ENCODE measurements around the gene TNFRSF4. TPM values are rescaled to one million over a fixed set of nuclear protein-coding genes. Genes with fewer than 3 reads are reported as not detected.
"Not testable (repeated sequence)": the region's sequence is repeated elsewhere in the genome, so short reads cannot be mapped to it uniquely, and the experiment has no call there.

Gene TNFRSF4
- total RNA-seq, 6 donors from 2014 or later = 0.46 to 15.4 (median 2.4) TPM

GRCh38 chr1:1179346-1179982 lies 34.5 kb downstream of the TNFRSF4 start:
- Histone ChIP-seq H3K27ac (no peak overlapping the region), H3K4me1 (peaks cover 0 to 17% (median 5%) of the 10 kb centered on the region in 4 donors), H3K4me3 (no peak overlapping the region), H3K27me3 (no peaks in the 10 kb centered on the region), H3K36me3 (no peaks in the 10 kb centered on the region), H3K9me3 (no peaks in the 10 kb centered on the region)
- ATAC-seq (ENCODE audit: low FRiP score in 2 of 2) (no peak), DNase-seq (peak in 1 of 2 donors; percentile 79)
- WGBS, 2 donors = 89 to 90% methylated on average over 4 to 25 of the region's 25 CpGs
- TF ChIP-seq POLR2AphosphoS5 (IDR thresholded peaks at IDR 0.05) (no peak), CTCF (IDR thresholded peaks at IDR 0.05) (no peak), EP300 (IDR thresholded peaks at IDR 0.05) (no peak), POLR2A (IDR thresholded peaks at IDR 0.05) (no peak)

DNA sequence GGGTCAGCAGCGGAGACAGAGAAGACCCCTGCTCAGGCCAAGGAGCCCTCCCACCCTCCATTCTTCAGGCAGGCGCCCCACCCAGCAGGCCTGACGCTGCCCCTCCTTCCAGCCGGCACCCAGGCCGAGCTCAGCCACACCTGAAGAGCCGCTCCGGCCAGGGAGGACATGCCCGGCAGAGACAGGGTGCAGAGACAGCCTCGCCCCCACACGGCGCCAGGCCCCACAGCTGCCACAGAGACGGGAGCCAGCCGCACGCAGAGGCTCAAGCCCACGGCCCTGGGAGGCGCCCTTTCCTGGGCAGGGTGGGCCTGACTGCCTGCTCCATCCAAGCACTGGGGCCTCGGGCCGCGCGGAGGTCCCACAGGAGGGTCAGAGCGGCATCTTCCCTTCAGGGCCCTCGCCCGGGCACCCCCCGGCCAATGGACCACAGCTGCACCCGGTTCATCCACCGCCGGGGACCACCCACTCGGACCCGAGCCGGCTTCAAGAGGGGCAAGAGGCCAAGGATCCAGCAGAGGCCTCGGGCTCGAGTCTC lies 35.1 kb downstream of the TNFRSF4 start:
- Histone ChIP-seq H3K4me3 (no peak overlapping the region), H3K4me1 (peaks cover 0 to 19% (median 5%) of the 10 kb centered on the region in 4 donors), H3K27me3 (peaks cover 0 to under 1% (median 0%) of the 10 kb centered on the region in 4 donors), H3K27ac (no peak overlapping the region), H3K9me3 (no peaks in the 10 kb centered on the region), H3K36me3 (no peaks in the 10 kb centered on the region)
- 93 to 100% methylated on average over 5 to 24 of the region's 32 CpGs for WGBS, 2 donors
- ATAC-seq (ENCODE audit: low FRiP score in 2 of 2) (no peak), DNase-seq (peak in 1 of 2 donors; percentile 84)
- TF ChIP-seq CTCF (IDR thresholded peaks at IDR 0.05) (no peak), POLR2A (IDR thresholded peaks at IDR 0.05) (no peak), EP300 (IDR thresholded peaks at IDR 0.05) (no peak), POLR2AphosphoS5 (IDR thresholded peaks at IDR 0.05) (no peak)

- Histone ChIP-seq H3K4me1 (peaks cover 0 to 15% (median 7%) of the 10 kb centered on the region in 4 donors), H3K27ac (no peak overlapping the region), H3K9me3 (no peaks in the 10 kb centered on the region), H3K4me3 (no peak overlapping the region), H3K36me3 (no peaks in the 10 kb centered on the region), H3K27me3 (peaks cover 0 to 3% (median 0%) of the 10 kb centered on the region in 4 donors)
- DNase-seq (peak in 1 of 2 donors; percentile 42), ATAC-seq (ENCODE audit: low FRiP score in 2 of 2) (no peak)
- 86 to 89% methylated on average over 12 to 21 of the region's 21 CpGs for WGBS, 2 donors
- no peak for TF ChIP-seq EP300 (IDR thresholded peaks at IDR 0.05)
- no peak for TF ChIP-seq CTCF (IDR thresholded peaks at IDR 0.05)
- no peak for TF ChIP-seq POLR2A (IDR thresholded peaks at IDR 0.05)
- no peak for TF ChIP-seq POLR2AphosphoS5 (IDR thresholded peaks at IDR 0.05)
Measured at GRCh38 chr1:1177452-1178206, 36.3 kb downstream of the TNFRSF4 start.

DNA sequence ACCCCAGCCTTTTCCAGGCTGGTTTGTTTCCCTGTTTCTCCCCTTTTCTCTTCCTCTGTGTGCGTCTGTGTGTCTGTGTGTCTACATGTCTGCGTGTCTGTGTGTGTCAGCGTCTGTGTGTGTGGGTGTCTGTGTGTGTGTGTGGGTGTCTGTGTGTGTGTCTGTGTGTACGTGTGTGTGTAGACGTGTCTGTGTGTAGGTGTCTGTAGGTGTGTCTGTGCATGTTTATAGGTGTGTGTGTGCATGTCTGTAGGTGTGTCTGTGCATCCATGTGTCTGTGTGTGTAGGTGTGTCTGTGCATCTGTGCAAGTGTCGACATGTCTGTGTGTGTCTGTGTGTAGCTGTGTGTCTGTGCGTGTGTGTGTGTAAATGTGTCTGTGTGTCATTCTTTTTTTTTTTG lies 37.0 kb downstream of the TNFRSF4 start:
- H3K27me3 ChIP-seq = peaks cover 0 to 3% (median 0%) of the 10 kb centered on the region in 4 donors
- DNase-seq = no peak
- 76 to 86% methylated on average over 6 to 7 of the region's 7 CpGs for WGBS, 2 donors

DNA sequence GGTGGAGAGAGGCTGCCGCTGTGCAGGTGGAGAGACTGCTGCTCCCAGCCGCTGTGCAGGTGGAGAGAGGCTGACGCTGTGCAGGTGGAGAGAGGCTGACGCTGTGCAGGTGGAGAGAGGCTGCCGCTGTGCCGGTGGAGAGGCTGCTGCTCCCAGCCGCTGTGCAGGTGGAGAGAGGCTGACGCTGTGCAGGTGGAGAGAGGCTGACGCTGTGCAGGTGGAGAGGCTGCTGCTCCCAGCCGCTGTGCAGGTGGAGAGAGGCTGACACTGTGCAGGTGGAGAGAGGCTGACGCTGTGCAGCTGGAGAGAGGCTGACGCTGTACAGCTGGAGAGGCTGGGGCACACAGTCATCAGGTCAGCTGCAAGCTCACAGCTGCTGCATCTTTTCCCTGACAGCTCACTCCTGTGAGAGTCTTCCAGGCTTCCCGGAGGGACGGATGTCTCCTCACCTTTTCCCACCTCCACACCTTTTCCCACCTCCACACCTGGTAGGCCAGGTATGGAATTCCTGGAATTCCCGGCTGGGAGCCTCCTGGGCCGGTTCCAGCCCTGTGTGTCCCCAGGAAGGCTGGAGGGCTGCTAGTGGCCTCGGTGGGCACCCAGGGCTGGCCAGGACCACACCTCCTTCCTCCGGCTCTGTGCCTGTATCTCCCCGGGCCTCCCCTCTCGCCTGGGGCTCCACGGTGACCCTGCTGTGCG lies 37.7 kb downstream of the TNFRSF4 start:
- WGBS, 2 donors = 52% methylated on average over 20 of the region's 22 CpGs
- peak in 1 of 2 donors; percentile 59 for DNase-seq

More for the DNA sequence above, 37.0 kb downstream of the TNFRSF4 start:
- no peak overlapping the region for H3K27ac ChIP-seq
- no peak overlapping the region for H3K4me3 ChIP-seq
- no peak for ATAC-seq (ENCODE audit: low FRiP score in 2 of 2)
- H3K36me3 ChIP-seq = no peaks in the 10 kb centered on the region
- H3K4me1 ChIP-seq = peaks cover 0 to 9% (median 7%) of the 10 kb centered on the region in 4 donors
- H3K9me3 ChIP-seq = no peaks in the 10 kb centered on the region
- TF ChIP-seq CTCF (IDR thresholded peaks at IDR 0.05) = no peak
- no peak for TF ChIP-seq POLR2AphosphoS5 (IDR thresholded peaks at IDR 0.05)
- no peak for TF ChIP-seq EP300 (IDR thresholded peaks at IDR 0.05)
- no peak for TF ChIP-seq POLR2A (IDR thresholded peaks at IDR 0.05)

More for the DNA sequence above, 37.7 kb downstream of the TNFRSF4 start:
- not testable (repeated sequence) for H3K27ac ChIP-seq; H3K4me3 ChIP-seq; H3K4me1 ChIP-seq; H3K36me3 ChIP-seq; ATAC-seq (ENCODE audit: low FRiP score in 2 of 2); H3K9me3 ChIP-seq; H3K27me3 ChIP-seq

All from upper lobe of left lung (tissue), 6 donors.